ENCODE data around the gene ZBTB6.
A peak's percentile ranks its signal among the peaks of the same experiment; 100 is the strongest.
"Not testable (repeated sequence)": the region's sequence is repeated elsewhere in the genome, so short reads cannot be mapped to it uniquely, and the experiment has no call there.

The ZBTB6 gene

DNA sequence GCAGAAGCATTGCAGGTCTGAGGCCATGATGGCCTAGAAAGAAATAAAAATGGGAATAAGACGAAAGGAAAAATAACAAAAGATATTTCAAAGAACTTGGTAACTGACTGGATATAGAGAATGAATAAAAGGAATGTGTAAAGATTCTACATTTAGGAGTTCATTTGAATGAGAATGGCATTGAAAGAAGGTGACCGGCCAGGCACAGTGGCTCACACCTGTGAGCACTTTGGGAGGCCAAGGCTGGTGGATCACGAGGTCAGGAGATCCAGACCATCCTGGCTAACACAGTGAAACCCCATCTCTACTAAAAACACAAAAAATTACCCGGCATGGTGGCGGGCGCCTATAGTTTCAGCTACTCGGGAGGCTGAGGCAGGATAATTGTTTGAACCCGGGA lies 9.6 kb upstream of the ZBTB6 start:
- no peak for DNase-seq

DNA sequence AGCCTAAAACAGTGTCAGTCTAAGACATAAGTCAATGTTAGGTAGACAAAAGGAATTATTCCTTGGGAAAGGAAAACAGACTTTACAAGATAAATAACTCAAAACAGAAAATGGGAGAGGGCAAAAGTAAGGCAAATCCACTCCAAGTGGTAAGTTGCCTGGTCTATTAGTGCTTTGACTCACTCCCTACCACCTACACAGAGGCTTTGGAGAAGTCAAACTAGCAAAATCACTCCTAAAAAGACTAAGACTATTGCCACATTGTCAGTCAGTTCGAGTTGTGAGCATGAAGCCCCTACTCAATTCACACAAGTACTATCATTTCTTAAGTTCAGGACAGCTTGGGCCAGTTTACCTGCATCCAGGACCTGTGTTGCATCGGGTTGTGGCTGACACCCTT lies 5.2 kb upstream of the ZBTB6 start:
- no peak for DNase-seq

DNA sequence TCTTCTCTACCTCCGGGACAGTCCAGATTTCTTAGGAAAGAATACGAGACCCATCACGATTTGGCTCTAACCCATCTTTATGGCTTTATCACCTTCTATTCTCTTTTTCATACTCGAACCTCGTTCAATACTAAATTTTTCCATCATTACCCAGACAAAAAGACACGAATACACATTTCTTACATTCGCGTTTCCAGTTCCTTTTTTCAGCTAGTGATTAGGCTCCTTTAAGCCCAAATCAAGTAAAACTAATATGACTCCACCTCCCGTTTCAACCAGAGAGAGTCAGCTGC lies 506 bp downstream of the ZBTB6 start:
- DNase-seq, result no peak

DNA sequence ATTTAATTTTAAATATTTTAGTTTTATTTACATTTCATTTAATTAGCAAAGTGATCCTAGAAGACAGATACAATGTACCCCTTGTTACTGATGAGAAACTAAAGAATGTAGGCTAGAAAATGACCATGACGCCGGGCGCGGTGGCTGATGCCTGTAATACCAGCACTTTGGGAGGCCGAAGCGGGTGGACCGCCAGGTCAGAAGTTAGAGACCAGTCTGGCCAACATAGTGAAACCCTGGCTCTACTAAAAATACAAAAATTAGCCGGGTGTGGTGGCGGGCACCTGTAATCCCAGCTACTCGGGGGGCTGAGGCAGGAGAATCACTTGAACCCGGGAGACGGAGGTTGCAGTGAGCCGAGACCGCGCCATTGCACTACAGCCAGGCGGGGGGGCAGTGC lies 7.0 kb downstream of the ZBTB6 start:
- not testable (repeated sequence) for DNase-seq

DNA sequence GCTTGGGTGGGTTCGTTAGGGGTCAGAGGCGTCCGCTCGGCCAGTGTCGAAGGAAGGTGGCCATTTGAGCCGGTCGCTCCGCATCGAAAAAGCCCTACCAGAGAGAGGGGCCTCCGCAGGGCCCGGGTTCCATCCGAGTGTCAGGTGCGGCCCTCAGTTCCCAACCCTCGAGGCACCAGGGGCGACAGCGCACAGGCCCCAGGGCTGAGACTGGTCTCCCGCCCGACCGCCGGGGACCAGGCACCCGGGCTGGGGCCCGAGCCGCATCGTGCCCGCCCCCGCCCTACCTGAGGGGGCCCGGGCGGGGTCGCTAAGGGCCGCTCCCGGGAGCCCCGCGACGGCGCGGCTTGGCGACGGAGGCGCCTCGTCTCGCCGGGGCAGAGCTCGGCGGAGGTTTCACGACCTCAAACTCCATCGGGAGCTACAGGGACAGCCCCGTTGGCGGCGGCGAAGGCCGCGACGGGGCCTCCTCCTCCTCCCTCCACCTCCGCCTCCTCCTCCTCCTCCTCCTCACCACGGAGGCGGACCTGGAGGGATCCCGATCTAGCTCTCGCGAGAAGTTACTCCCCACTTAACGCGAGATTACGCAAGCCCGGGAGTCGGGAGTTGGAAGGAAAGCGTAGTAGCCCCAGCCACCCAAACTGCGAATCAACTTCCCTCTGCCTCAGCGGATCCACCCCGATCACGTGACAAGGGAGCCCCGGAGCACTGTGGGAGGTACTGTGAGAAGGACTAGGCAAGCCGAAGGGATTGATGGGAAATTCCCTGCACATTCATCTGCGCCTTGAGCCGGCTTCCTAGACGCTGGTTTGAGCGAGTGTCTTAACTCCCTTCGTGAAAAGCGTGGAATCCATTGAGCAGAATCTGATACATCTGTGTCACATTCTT lies 8.1 kb downstream of the ZBTB6 start, which contains the start of gene RC3H2:
Gene RC3H2 (minus strand): TSS at position 537 of the 888 bp plus-strand sequence. CDS start 7,850 bp downstream, outside the sequence.
- peak; percentile 89 for DNase-seq

DNA sequence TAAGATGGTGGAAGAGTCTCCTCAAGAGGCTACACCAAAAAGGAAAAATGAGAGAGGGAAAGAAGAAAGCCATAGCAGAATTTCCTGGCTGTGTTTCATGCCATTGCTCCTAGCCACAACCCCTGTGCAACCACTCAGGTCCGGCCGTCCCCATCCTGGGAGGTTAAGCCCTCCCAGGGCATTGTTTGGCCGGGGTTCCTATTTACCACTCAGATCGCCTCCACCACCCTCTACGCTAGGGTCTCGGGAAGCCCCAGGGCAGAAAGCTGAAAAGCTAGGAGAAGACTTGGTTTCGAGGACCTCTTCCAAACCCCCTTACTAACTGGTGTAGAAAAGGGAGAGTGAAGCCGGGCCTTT lies 8.7 kb downstream of the ZBTB6 start:
- DNase-seq, result no peak

DNA sequence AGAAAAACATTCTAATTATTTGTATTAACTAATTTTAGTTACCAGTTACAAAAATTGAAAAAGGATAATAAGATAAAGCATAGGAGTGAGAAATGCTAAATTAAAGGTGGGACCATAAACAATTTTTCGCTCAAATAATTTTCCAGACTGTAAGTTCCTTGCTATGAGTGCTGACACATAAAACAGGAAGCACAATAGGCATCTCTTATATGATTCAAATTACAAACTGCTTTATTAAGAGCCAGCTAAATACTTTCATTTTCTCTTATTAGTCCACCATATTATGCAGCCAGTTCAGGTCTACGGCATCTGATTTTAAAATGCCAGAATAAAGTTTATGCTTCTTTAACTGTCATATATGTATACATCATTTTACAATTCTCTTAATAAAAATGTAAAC lies 12.3 kb downstream of the ZBTB6 start:
- no peak for DNase-seq

DNA sequence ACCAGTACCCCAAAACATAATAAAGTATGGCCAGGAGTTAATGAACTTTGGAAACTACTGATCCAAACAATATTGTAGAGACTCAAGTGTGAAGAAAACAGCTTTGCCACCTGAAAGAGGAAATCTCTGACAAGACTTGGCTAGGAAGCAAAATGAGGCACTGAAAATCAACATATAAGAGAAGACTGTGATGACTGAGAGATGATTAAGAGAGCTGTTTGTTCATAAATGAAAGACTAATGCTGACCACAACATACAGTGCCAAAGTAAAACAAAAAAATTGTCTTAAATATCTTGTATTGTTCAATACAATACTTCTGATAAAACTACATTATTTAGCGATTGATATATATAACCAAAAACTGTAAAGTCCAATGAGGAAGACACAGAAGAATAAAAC lies 15.2 kb downstream of the ZBTB6 start:
- DNase-seq, result no peak

DNA sequence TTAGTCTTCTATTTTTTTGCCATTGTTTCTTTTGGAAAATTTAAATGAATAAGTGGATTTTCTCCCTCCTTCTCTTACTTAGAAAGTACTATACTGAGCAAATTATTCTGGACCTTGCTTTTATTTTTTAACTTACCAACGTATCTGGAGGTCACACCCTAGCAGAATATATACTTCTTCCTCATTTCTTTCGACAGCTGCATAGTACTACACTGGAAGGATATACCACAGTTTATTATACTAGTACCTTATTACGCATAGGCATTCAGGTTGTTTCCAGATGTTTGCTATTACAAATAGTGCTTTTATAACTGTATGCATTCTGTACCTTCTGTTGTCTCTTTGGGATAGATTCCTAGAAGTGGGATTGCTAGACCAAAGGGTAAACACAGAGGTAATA lies 24.6 kb downstream of the ZBTB6 start:
- no peak for DNase-seq

DNA sequence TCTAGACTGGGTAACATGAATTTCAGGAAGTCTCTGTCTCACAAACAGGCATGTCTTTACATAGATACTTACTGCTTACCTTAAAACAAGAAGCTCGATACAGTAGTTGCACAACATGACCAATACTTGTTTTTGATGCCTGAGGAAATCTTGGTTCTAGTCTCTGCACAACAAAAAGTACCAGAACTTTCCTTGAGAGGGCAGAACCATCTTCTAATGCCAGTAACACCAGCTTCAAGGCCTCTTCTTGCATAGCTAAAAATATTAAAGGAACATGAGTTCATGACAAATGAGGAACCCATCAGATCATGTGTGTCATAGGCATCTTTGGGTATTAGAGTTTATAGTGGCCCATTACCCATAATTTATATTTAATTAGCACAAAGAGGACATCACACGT lies 30.0 kb downstream of the ZBTB6 start:
- DNase-seq, result no peak

DNA sequence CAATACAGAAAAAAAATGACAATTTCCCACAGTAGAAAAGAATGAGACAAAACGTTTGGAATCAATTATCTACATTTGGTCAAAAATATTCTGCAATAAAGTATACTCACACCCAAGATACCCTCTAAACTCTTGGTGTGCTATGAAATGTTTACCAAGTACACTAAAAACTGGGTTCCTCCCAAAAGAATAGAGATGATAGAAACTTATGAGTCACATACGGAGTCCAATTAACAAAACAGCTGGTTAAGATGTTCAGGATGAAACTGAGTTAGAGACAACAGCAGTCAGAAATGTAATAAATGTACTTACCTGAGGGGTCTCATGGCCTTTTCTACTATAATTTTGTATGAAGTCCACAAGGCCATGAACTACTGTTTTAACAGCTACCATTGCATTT lies 33.7 kb downstream of the ZBTB6 start:
- no peak for DNase-seq

DNA sequence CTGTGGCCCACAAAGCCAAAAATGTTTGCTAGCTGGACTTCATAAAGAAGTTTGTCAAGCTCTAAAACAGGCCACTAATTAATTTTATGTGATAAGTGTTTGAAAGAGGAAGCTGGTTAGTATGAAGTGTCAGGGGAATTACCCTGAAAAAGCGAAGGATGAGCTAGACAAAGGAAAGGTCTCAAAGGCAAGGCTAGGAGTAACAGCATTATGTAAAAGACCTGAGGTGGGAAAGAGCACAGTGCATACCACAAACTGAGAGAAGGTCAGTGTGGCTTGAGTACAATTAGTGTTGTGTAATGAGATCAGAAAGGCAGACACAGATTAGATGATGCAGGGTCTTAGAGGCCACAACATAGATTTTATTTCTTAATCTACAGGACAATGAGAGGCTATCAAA lies 37.6 kb downstream of the ZBTB6 start:
- no peak for DNase-seq

DNA sequence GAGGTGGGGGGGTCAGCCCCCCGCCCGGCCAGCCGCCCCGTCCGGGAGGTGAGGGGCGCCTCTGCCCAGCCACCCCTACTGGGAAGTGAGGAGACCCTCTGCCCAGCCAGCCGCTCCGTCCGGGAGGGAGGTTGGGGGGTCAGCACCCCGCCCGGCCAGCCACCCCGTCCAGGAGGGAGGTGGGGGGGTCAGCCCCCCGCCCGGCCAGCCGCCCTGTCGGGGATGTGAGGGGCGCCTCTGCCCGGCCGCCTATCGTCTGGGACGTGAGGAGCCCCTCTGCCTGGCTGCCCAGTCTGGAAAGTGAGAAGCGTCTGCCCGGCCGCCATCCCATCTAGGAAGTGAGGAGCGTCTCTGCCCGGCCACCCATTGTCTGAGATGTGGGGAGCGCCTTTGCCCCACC lies 45.8 kb downstream of the ZBTB6 start:
- not testable (repeated sequence) for DNase-seq

DNA sequence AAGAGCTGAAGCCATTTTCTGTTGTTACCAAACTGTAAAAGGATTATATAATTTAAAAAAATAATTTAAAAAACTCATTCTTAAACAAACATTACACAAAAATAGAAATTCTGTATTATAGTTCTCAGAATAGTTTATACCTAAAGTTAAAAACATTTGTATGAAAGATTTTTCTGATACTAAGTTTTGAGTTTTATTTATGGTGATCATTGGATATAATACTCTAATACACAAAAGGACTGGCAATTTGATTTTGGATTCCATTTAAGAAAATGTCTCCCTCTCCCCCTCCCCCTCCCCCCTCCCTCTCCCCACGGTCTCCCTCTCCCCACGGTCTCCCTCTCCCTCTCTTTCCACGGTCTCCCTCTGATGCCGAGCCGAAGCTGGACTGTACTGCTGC lies 47.0 kb downstream of the ZBTB6 start:
- DNase-seq, result no peak

DNA sequence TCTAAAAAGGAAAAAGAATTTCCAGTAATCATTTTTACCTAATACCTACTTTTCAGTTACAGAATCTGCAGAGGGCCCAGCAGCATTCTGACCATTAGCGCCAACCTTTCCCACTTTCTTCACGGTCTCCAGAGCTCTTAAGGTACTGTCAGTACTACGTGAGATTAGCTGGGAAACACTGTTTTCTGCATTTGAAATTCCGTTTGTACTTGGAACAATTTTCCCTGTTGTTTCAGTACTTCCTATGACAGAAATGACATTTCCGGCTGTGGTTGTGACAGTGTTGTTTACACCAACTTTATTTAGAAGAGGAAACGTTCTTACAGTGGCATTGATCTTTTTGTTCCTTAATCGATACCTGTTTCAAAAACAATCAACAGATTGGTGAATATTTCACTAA lies 47.8 kb downstream of the ZBTB6 start:
- DNase-seq, result no peak

DNA sequence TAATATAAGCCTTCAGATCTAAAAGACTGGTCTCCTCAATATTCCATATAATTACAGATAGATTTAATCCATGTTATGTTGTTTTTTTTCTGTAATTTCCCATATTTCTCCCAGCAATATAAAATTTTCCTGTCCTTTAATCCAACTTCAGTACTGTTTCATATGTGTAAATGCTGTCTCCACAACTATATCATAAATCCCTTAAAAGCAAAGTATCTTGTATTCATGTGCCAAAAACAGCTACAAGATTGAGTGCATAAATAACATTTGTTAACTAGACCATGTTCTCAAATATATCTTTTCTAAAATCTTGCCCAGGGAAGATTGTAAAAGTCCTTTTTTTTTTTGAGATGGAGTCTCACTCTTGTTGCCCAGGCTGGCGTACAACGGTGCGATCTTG lies 49.7 kb downstream of the ZBTB6 start:
- DNase-seq, result no peak

DNA sequence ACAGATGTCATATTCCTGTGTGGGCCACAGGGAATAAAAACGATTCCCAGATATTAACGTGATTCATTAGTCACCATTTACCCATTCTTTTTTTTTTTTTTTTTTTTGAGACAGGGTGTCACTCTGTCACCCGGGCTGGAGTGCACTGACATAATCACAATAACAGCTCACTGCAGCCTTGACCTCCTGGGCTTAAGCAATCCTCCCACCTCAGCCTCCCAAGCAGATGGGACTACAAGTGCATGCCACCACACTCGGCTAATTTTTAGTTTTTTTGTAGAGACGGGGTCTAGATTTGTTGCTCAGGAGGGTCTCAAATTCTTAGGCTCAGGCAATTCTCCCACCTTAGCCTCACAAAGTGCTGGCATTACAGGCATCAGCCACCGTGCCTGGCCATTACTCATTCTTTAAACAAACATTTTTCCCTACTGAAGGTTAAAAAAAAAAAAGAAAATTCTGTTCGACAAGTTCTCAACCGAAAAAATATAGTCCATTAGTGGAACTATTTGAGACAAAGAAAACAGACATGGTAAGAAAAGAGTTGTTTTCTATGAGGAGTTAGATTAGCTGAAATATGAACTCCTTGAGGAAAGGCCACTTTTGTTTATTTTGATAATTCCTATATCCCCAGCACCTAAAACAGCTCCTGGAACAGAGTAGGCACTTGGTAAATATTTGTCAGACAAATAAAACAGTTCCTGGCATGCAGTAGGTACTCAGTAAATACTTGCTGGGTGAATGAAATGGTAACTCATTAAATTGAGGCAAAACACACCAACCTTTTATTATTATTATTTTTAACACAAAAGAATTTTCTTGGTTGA lies 52.6 kb downstream of the ZBTB6 start:
- DNase-seq, result no peak

All from stimulated activated CD4-positive, alpha-beta T cell treated with anti-CD3 and anti-CD28 coated beads, Interleukin-12 subunit alpha, Interleukin-12 subunit beta, amount 100 ng/mL, for 4 hours (primary cell).